Fibroblast of mammary gland (primary cell): ENCODE measurements around the gene RNASE9.

Experiments used
- DNase-seq: peaks from one replicate; pipeline ENCODE4 v3.0.0-alpha.2; 2010; ENCODE audit warnings: low read depth
- H3K4me3 ChIP-seq: 2 replicates; pipeline ENCODE4 v1.5.1; 2011; ENCODE audit warnings: low read depth, mild to moderate bottlenecking, low read length, moderate library complexity; ENCODE audit not compliant: control insufficient read depth
- CTCF ChIP-seq: conservative IDR thresholded peaks from 2 replicates; pipeline ENCODE4 v1.5.1; 2011; ENCODE audit warnings: low read depth, low read length, inconsistent platforms; ENCODE audit not compliant: control insufficient read depth, insufficient read depth

Gene RNASE9

GRCh38 chr14:20550926-20551325 lies 9.9 kb downstream of the RNASE9 start:
- DNase-seq, result peak; percentile 14
- no peak for TF ChIP-seq CTCF
- H3K4me3 ChIP-seq, result no peak overlapping the region

- DNase-seq, result no peak
- TF ChIP-seq CTCF, result no peak
- no peak overlapping the region for H3K4me3 ChIP-seq
Observed at GRCh38 chr14:20548414-20549158, 12.3 kb downstream of the RNASE9 start.

- no peak for TF ChIP-seq CTCF
- no peak for DNase-seq
Observed at GRCh38 chr14:20546877-20547276, 14.0 kb downstream of the RNASE9 start.

GRCh38 chr14:20539906-20540305 lies 20.9 kb downstream of the RNASE9 start:
- no peak for TF ChIP-seq CTCF
- no peak overlapping the region for H3K4me3 ChIP-seq
- no peak for DNase-seq

More at GRCh38 chr14:20546877-20547276, 14.0 kb downstream of the RNASE9 start:
- no peak overlapping the region for H3K4me3 ChIP-seq

- TF ChIP-seq CTCF, result peak; percentile 78
- peak; percentile 78 for DNase-seq
Observed at GRCh38 chr14:20530771-20531571, 29.9 kb downstream of the RNASE9 start.

GRCh38 chr14:20529806-20530205 lies 31.0 kb downstream of the RNASE9 start:
- TF ChIP-seq CTCF, result no peak
- no peak for DNase-seq
- H3K4me3 ChIP-seq, result no peak overlapping the region

More at GRCh38 chr14:20530771-20531571, 29.9 kb downstream of the RNASE9 start:
- H3K4me3 ChIP-seq, result no peak overlapping the region
